IMR-90 (cell line): ENCODE data around the gene ELFN1. TPM values are rescaled to one million over a fixed set of nuclear protein-coding genes. Genes with fewer than 3 reads are reported as not detected.

ENCODE experiments used
- ATAC-seq: fragments of 200-7000 bp; cut with Tn5 transposase; 2 replicates; pipeline ENCODE4 v1.9.1; 2020; ENCODE audit warnings: low read depth, mild to moderate bottlenecking, moderate library complexity
- BruUV-seq: library from RNA; stranded (reverse); fragments of 400-500 nt; replicated peaks from 2 replicates; lab custom pipeline; 2021; lab: Mats Ljungman, UMichigan
- CTCF ChIA-PET: fragments of 300-600 bp; formaldehyde crosslinking; extraction: SDS; loops from one replicate; lab custom pipeline; 2021; ENCODE audit warnings: antibody characterized with exemption; lab: Yijun Ruan, JAX
- POLR2A ChIA-PET: fragments of 300-600 bp; sonication (Branson Sonifier 250); formaldehyde crosslinking; loops from one replicate; lab custom pipeline; 2022; ENCODE audit warnings: antibody characterized with exemption; ENCODE audit not compliant: unreplicated experiment; lab: Charles Lee
- DNase-seq: peaks from one replicate; pipeline ENCODE4 v3.0.0; 2013
- H2AFZ ChIP-seq: replicated peaks from 2 replicates; pipeline ENCODE3; 2013; ENCODE audit warnings: low read length, mild to moderate bottlenecking; ENCODE audit not compliant: poor library complexity
- H2AK5ac ChIP-seq: 2 replicates; pipeline ENCODE4 v1.6.1; 2013; ENCODE audit warnings: low read depth, low read length, inconsistent platforms
- H2AK9ac ChIP-seq: replicated peaks from 2 replicates; pipeline ENCODE3; 2013; ENCODE audit warnings: mild to moderate bottlenecking, low read depth, low read length, moderate library complexity; ENCODE audit not compliant: poor library complexity
- H2BK120ac ChIP-seq: 2 replicates; pipeline ENCODE4 v1.6.1; 2013; ENCODE audit warnings: low read depth, low read length, inconsistent platforms
- H2BK15ac ChIP-seq: 3 replicates; pipeline ENCODE4 v1.6.1; 2013; ENCODE audit warnings: low read depth, low read length, inconsistent platforms
- H2BK20ac ChIP-seq: 2 replicates; pipeline ENCODE4 v1.6.1; 2013; ENCODE audit warnings: low read depth, mild to moderate bottlenecking, inconsistent platforms, low read length, moderate library complexity
- H2BK5ac ChIP-seq: 2 replicates; pipeline ENCODE4 v1.6.1; 2013; ENCODE audit warnings: mild to moderate bottlenecking, low read depth, low read length, inconsistent platforms; ENCODE audit not compliant: poor library complexity, severe bottlenecking
- H3K14ac ChIP-seq: replicated peaks from 2 replicates; pipeline ENCODE4 v1.6.1; 2013; ENCODE audit warnings: low read depth, low read length, inconsistent platforms
- H3K18ac ChIP-seq: 2 replicates; pipeline ENCODE4 v1.6.1; 2013; ENCODE audit warnings: low read depth, low read length, control low read depth
- H3K23ac ChIP-seq: 2 replicates; pipeline ENCODE4 v1.6.1; 2013; ENCODE audit warnings: low read depth, low read length, inconsistent platforms
- H3K27ac ChIP-seq: 2 replicates; pipeline ENCODE4 v1.5.1; 2013; ENCODE audit warnings: mild to moderate bottlenecking, control low read depth, low read length; ENCODE audit not compliant: insufficient read depth
- H3K27me3 ChIP-seq: 2 replicates; pipeline ENCODE4 v1.6.1; 2013; ENCODE audit warnings: low read length; ENCODE audit not compliant: control insufficient read depth, insufficient read depth
- H3K36me3 ChIP-seq: 2 replicates; pipeline ENCODE4 v1.6.1; 2013; ENCODE audit warnings: low read length, mixed read lengths; ENCODE audit not compliant: control insufficient read depth, insufficient read depth
- H3K4ac ChIP-seq: 2 replicates; pipeline ENCODE4 v1.6.1; 2013; ENCODE audit warnings: low read depth, low read length, inconsistent platforms
- H3K4me1 ChIP-seq: 2 replicates; pipeline ENCODE4 v1.6.1; 2013; ENCODE audit warnings: low read length, mixed read lengths; ENCODE audit not compliant: control insufficient read depth, insufficient read depth
- H3K4me2 ChIP-seq: 2 replicates; pipeline ENCODE4 v1.6.1; 2013; ENCODE audit warnings: low read depth, mild to moderate bottlenecking, control low read depth, low read length, moderate library complexity
- H3K4me3 ChIP-seq: 2 replicates; pipeline ENCODE4 v1.5.1; 2013; ENCODE audit warnings: low read depth, mild to moderate bottlenecking, control low read depth, low read length, moderate library complexity; ENCODE audit not compliant: insufficient read depth
- H3K56ac ChIP-seq: 2 replicates; pipeline ENCODE4 v1.6.1; 2013; ENCODE audit warnings: low read length, inconsistent platforms; ENCODE audit not compliant: insufficient read depth; ENCODE audit errors: extremely low read depth
- H3K79me1 ChIP-seq, 2 experiments: 2 replicates each; pipeline ENCODE4 v1.6.1; 2013; ENCODE audit warnings: low read length in 2 of 2, inconsistent platforms in 1 of 2, low read depth in 1 of 2
- H3K9ac ChIP-seq: 2 replicates; pipeline ENCODE4 v1.6.1; 2013; ENCODE audit warnings: low read depth, low read length, control low read depth
- H3K9me1 ChIP-seq: 2 replicates; pipeline ENCODE4 v1.6.1; 2013; ENCODE audit warnings: low read length, inconsistent platforms; ENCODE audit not compliant: insufficient read depth
- H3K9me3 ChIP-seq: 2 replicates; pipeline ENCODE4 v1.6.1; 2013; ENCODE audit warnings: low read length; ENCODE audit not compliant: control insufficient read depth, insufficient read depth
- H4K20me1 ChIP-seq: 2 replicates; pipeline ENCODE4 v1.6.1; 2013; ENCODE audit warnings: low read length, inconsistent platforms; ENCODE audit not compliant: insufficient read depth
- H4K5ac ChIP-seq: 2 replicates; pipeline ENCODE4 v1.6.1; 2013; ENCODE audit warnings: mild to moderate bottlenecking, low read depth, low read length, control low read depth
- H4K8ac ChIP-seq, 2 experiments: 2 replicates each; pipeline ENCODE4 v1.6.1; 2013; ENCODE audit warnings: low read depth in 2 of 2, low read length in 2 of 2, control low read depth in 1 of 2, inconsistent platforms in 1 of 2
- H4K91ac ChIP-seq: 2 replicates; pipeline ENCODE4 v1.6.1; 2013; ENCODE audit warnings: low read depth, low read length, inconsistent platforms; ENCODE audit not compliant: insufficient read depth
- BHLHE40 ChIP-seq: fragments of 150-350 bp; IDR thresholded peaks from 2 replicates; pipeline ENCODE4 v1.6.1; 2016; ENCODE audit warnings: mild to moderate bottlenecking, low read depth, low read length
- CEBPB ChIP-seq: IDR thresholded peaks from 2 replicates; pipeline ENCODE4 v1.6.1; 2012; ENCODE audit warnings: low read depth, low read length, improper control_type of control experiment
- CHD1 ChIP-seq: IDR thresholded peaks from 2 replicates; pipeline ENCODE4 v1.6.1; 2012; ENCODE audit warnings: low read depth, low read length, improper control_type of control experiment
- ELK1 ChIP-seq: fragments of 150-350 bp; IDR thresholded peaks from 2 replicates; pipeline ENCODE4 v1.6.1; 2016; ENCODE audit warnings: low read depth, mild to moderate bottlenecking, low read length, moderate library complexity, borderline replicate concordance
- FOS ChIP-seq: fragments of 150-350 bp; IDR thresholded peaks from 2 replicates; pipeline ENCODE4 v1.6.1; 2016; ENCODE audit warnings: low read depth, low read length
- MAFK ChIP-seq: IDR thresholded peaks from 2 replicates; pipeline ENCODE4 v1.6.1; 2012; ENCODE audit warnings: low read depth, low read length, improper control_type of control experiment
- MAZ ChIP-seq: IDR thresholded peaks from 2 replicates; pipeline ENCODE4 v1.6.1; 2012; ENCODE audit warnings: low read depth, mild to moderate bottlenecking, low read length, improper control_type of control experiment, moderate library complexity, borderline replicate concordance
- MXI1 ChIP-seq: IDR thresholded peaks from 2 replicates; pipeline ENCODE4 v1.6.1; 2012; ENCODE audit warnings: low read depth, mild to moderate bottlenecking, low read length, moderate library complexity, borderline replicate concordance
- NFE2L2 ChIP-seq: fragments of 150-350 bp; IDR thresholded peaks from 2 replicates; pipeline ENCODE4 v1.6.1; 2016; ENCODE audit warnings: low read depth, mild to moderate bottlenecking, low read length
- POLR2A ChIP-seq: IDR thresholded peaks from 2 replicates; pipeline ENCODE4 v1.6.1; 2012; ENCODE audit warnings: mild to moderate bottlenecking, low read depth, low read length
- RAD21 ChIP-seq: IDR thresholded peaks from 2 replicates; pipeline ENCODE4 v1.6.1; 2012; ENCODE audit warnings: low read length, improper control_type of control experiment
- RCOR1 ChIP-seq: IDR thresholded peaks from 2 replicates; pipeline ENCODE4 v1.6.1; 2012; ENCODE audit warnings: mild to moderate bottlenecking, low read length, improper control_type of control experiment; ENCODE audit not compliant: insufficient replicate concordance
- RFX5 ChIP-seq: IDR thresholded peaks from 2 replicates; pipeline ENCODE4 v1.8.0; 2012; ENCODE audit warnings: low read depth, mild to moderate bottlenecking, low read length, moderate library complexity
- SMC3 ChIP-seq: fragments of 150-350 bp; IDR thresholded peaks from 2 replicates; pipeline ENCODE4 v1.6.1; 2016; ENCODE audit warnings: low read depth, mild to moderate bottlenecking, antibody characterized with exemption, low read length, moderate library complexity
- USF2 ChIP-seq: fragments of 150-350 bp; IDR thresholded peaks from 2 replicates; pipeline ENCODE4 v1.6.1; 2017; ENCODE audit warnings: mild to moderate bottlenecking, antibody characterized with exemption, low read length, low read depth
- whole genome bisulfite sequencing, 2 experiments: methylation state at CpG; one replicate each; pipeline versions ENCODE4 v1.1.5 to v1.1.7; 2013; ENCODE audit warnings: missing lambda C conversion rate in 2 of 2; ENCODE audit not compliant: insufficient read length in 1 of 2; ENCODE audit errors: extremely low coverage in 2 of 2; 5-methylcytosine and 5-hydroxymethylcytosine counted together
- dilution Hi-C: fragments of 300-500 bp; cut with HindIII; formaldehyde crosslinking; loops from one replicate; pipeline ENCODE4 v1.14.3; 2018; ENCODE audit warnings: low sequenced_read_pairs; ENCODE audit not compliant: unreplicated experiment
- in situ Hi-C: fragments of 300-500 bp; cut with MboI; formaldehyde crosslinking; loops from 3 replicates; pipeline ENCODE4 v1.14.3; 2019; ENCODE audit warnings: low sequenced_read_pairs, inconsistent platforms, mixed read lengths
- intact Hi-C: fragments of 100-400 bp; cut with micrococcal nuclease; formaldehyde crosslinking; loops from 2 replicates; pipeline ENCODE4 v1.10.0; 2022
- polyA plus RNA-seq, 3 experiments: library from polyadenylated mRNA; depleted of rRNA; stranded (reverse); fragments of >200 nt; gene quantifications; 2 replicates each; pipeline ENCODE4 v1.2.3, GENCODE V29; 2012; ENCODE audit warnings: low replicate concordance in 1 of 3
- total RNA-seq: library from RNA; depleted of rRNA; stranded (reverse); fragments of >200 nt; gene quantifications from 2 replicates; pipeline ENCODE4 v1.2.3, GENCODE V29; 2012
- TF ChIP-seq, protein P1 (sequence below): conservative IDR thresholded peaks from 2 replicates; pipeline ENCODE4 v1.5.1; 2012; ENCODE audit warnings: mild to moderate bottlenecking, low read depth, low read length, improper control_type of control experiment

Gene ELFN1
- total and polyA plus RNA-seq, 2 of the 4 experiments (the other 2 are of a cell fraction), result 1.6 to 5.2 TPM

- Histone ChIP-seq H3K56ac (no peak overlapping the region), H3K9ac (no peak overlapping the region), H3K27me3 (peaks cover 48% of the 10 kb centered on the region), H3K9me3 (peaks cover 2% of the 10 kb centered on the region; the same call in 1 of the 2 replicates), H3K27ac (no peak overlapping the region), H2AK5ac (no peak overlapping the region), H2BK15ac (no peak overlapping the region), H4K8ac (no peak overlapping the region), H3K4me2 (no peak overlapping the region), H3K4me1 (no peaks in the 10 kb centered on the region), H2BK20ac (no peak overlapping the region), H2AFZ (no peak overlapping the region), H3K36me3 (no peaks in the 10 kb centered on the region), H3K79me1 (no peaks in the 10 kb centered on the region), H3K4ac (no peak overlapping the region), H2BK5ac (no peak overlapping the region), H4K5ac (no peak overlapping the region), H2AK9ac (no peak overlapping the region), H3K9me1 (no peaks in the 10 kb centered on the region), H3K18ac (no peak overlapping the region), H4K20me1 (no peaks in the 10 kb centered on the region), H3K14ac (no peak overlapping the region), H3K23ac (no peak overlapping the region), H2BK120ac (no peak overlapping the region), H4K91ac (no peak overlapping the region), H3K4me3 (no peak overlapping the region)
- in situ Hi-C loops (loop anchor here (10.0 kb wide), 1 partner anchor 555 kb away; no protein-coding TSS in a partner anchor), dilution Hi-C loops (no loop called here), intact Hi-C loops (no loop called here)
- TF ChIP-seq MAFK (no peak), RCOR1 (no peak), SMC3 (no peak), BHLHE40 (no peak), CHD1 (no peak), RFX5 (no peak), MAZ (no peak), CEBPB (no peak), RAD21 (no peak), ELK1 (no peak), FOS (no peak), POLR2A (no peak), NFE2L2 (no peak), USF2 (no peak), MXI1 (no peak)
- TF ChIP-seq, protein P1, sequence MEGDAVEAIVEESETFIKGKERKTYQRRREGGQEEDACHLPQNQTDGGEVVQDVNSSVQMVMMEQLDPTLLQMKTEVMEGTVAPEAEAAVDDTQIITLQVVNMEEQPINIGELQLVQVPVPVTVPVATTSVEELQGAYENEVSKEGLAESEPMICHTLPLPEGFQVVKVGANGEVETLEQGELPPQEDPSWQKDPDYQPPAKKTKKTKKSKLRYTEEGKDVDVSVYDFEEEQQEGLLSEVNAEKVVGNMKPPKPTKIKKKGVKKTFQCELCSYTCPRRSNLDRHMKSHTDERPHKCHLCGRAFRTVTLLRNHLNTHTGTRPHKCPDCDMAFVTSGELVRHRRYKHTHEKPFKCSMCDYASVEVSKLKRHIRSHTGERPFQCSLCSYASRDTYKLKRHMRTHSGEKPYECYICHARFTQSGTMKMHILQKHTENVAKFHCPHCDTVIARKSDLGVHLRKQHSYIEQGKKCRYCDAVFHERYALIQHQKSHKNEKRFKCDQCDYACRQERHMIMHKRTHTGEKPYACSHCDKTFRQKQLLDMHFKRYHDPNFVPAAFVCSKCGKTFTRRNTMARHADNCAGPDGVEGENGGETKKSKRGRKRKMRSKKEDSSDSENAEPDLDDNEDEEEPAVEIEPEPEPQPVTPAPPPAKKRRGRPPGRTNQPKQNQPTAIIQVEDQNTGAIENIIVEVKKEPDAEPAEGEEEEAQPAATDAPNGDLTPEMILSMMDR, result no peak
- no TSS peak for BruUV-seq
- 89% methylated on average over 4 of the region's 8 CpGs; no CpG with 5 or more reads in 1 of the 2 experiments for WGBS, 2 experiments
- no peak for ATAC-seq
- POLR2A ChIA-PET, result no interaction called here
- peak; percentile 4 for DNase-seq
- CTCF ChIA-PET, result no interaction called here
Measured at GRCh38 chr7:1659696-1660095, 10.4 kb upstream of the ELFN1 start.
